Measurements from ENCODE around the gene MRO.

- no peak for TF ChIP-seq EZH2 (IDR thresholded peaks at IDR 0.05; ENCODE audit: low read length, missing control alignments)
- no peak for TF ChIP-seq CTCF (conservative IDR thresholded peaks at IDR 0.05 in 1 of 2, IDR thresholded peaks at IDR 0.05 in 1 of 2; ENCODE audit: low read depth in 1 of 2, low read length in 2 of 2)
Observed at GRCh38 chr18:50839996-50840395, 20.2 kb upstream of the MRO start.

Data from fibroblast of lung (primary cell).